Measurements from ENCODE around the gene PDE8B. TPM values are rescaled to one million over a fixed set of nuclear protein-coding genes. Genes with fewer than 3 reads are reported as not detected.

The PDE8B gene
- total RNA-seq, 1 experiment from 2014 or later: 0.07 TPM

GRCh38 chr5:77431719-77432118 lies 221.2 kb downstream of the PDE8B start:
- no peaks in the 10 kb centered on the region for H3K23me2 ChIP-seq (ENCODE audit: insufficient read length, low read depth, low read length, poor library complexity, severe bottlenecking)
- H4K20me1 ChIP-seq (ENCODE audit: control insufficient read depth, insufficient read depth, insufficient read length): no peaks in the 10 kb centered on the region
- no peak overlapping the region for H2BK120ac ChIP-seq (ENCODE audit: low read depth, low read length, poor library complexity, severe bottlenecking)
- no peak overlapping the region for H2BK15ac ChIP-seq (ENCODE audit: low read depth, low read length)
- no peak overlapping the region for H3K9ac ChIP-seq (ENCODE audit: extremely low read depth, insufficient read length, low read length)
- DNase-seq: no peak
- no peak overlapping the region for H3K56ac ChIP-seq (ENCODE audit: insufficient read length, low read depth, low read length)
- no peak overlapping the region for H4K5ac ChIP-seq (ENCODE audit: insufficient read length, low read depth, low read length)
- H2AFZ ChIP-seq (ENCODE audit: low read length): no peak overlapping the region
- H3K18ac ChIP-seq (ENCODE audit: insufficient read length, low read depth, low read length): no peak overlapping the region
- H4K91ac ChIP-seq (ENCODE audit: insufficient read length, low read depth, low read length): no peak overlapping the region
- no peak overlapping the region for H3K14ac ChIP-seq (ENCODE audit: insufficient read depth, low read length)
- Mint-ChIP-seq H3K27me3 (ENCODE audit: low read depth) (no peaks in the 10 kb centered on the region), H3K36me3 (ENCODE audit: insufficient read depth in 1 of 3, low read depth in 3 of 3) (peaks cover 6 to 31% (median 29%) of the 10 kb centered on the region in 3 experiments; a peak in 6 of 7 replicates), H3K27ac (no peak overlapping the region), H3K4me1 (no peaks in the 10 kb centered on the region), H3K4me3 (no peak overlapping the region), H3K9me3 (no peaks in the 10 kb centered on the region)
- no peak overlapping the region for H3T11ph ChIP-seq (ENCODE audit: low read length)
- H2BK5ac ChIP-seq (ENCODE audit: insufficient read length, low read length): no peak overlapping the region
- no peak overlapping the region for H3K4ac ChIP-seq (ENCODE audit: low read depth, low read length)
- no peaks in the 10 kb centered on the region for H3K79me1 ChIP-seq (ENCODE audit: insufficient read depth, low read depth, low read length, poor library complexity, severe bottlenecking)
- H2AK5ac ChIP-seq (ENCODE audit: insufficient read length, low read length): no peak overlapping the region
- WGBS (ENCODE audit: extremely low coverage, insufficient read length, low lambda C conversion rate): no CpG with 5 or more reads among the region's 1 CpG
- no peak overlapping the region for H4K8ac ChIP-seq (replicated peaks; ENCODE audit: insufficient read length, low read depth, low read length)
- no peak for TF ChIP-seq CTCF (conservative IDR thresholded peaks at IDR 0.05)
- H2BK20ac ChIP-seq (ENCODE audit: low read depth, low read length, poor library complexity, severe bottlenecking): no peak overlapping the region
- H3K9me3 ChIP-seq (ENCODE audit: control insufficient read depth, low read depth, low read length): no peaks in the 10 kb centered on the region
- no peaks in the 10 kb centered on the region for H3K27me3 ChIP-seq (ENCODE audit: insufficient read depth, low read length)
- H3K4me2 ChIP-seq (ENCODE audit: insufficient read depth, insufficient read length, low read length): no peak overlapping the region
- H2BK12ac ChIP-seq (ENCODE audit: insufficient read length, low read depth, low read length): no peak overlapping the region
- H3K4me1 ChIP-seq (ENCODE audit: insufficient read depth, low read length): no peaks in the 10 kb centered on the region
- H3K27ac ChIP-seq (ENCODE audit: insufficient read length, low read depth, low read length): no peak overlapping the region
- H3K23ac ChIP-seq (ENCODE audit: insufficient read length, low read depth, low read length): no peak overlapping the region
- no peaks in the 10 kb centered on the region for H3K79me2 ChIP-seq (ENCODE audit: insufficient read depth, low read length)
